MM.1S (cell line): ENCODE results near the gene CDC6.

Source experiments
- DNase-seq: peaks from one replicate; pipeline ENCODE4 v3.0.0-alpha.2; 2015
- H2AFZ ChIP-seq: fragments of 300-600 bp; sonication (generic); 2 replicates; pipeline ENCODE4 v1.6.0; 2016; ENCODE audit warnings: antibody characterized with exemption, low read length
- H3F3A ChIP-seq: fragments of 300-600 bp; sonication (generic); 2 replicates; pipeline ENCODE4 v1.6.1; 2016; ENCODE audit warnings: mild to moderate bottlenecking, antibody characterized with exemption, low read length, moderate library complexity, mixed read lengths; ENCODE audit not compliant: insufficient read depth
- H3K27ac ChIP-seq: fragments of 300-600 bp; sonication (generic); 2 replicates; pipeline ENCODE4 v1.5.1; 2016; ENCODE audit warnings: mild to moderate bottlenecking, low read length
- H3K27me3 ChIP-seq: fragments of 300-600 bp; sonication (generic); replicated peaks from 2 replicates; pipeline ENCODE4 v1.6.0; 2016; ENCODE audit warnings: low read length; ENCODE audit not compliant: insufficient read depth
- H3K36me3 ChIP-seq: fragments of 300-600 bp; sonication (generic); replicated peaks from 2 replicates; pipeline ENCODE4 v1.6.1; 2016; ENCODE audit warnings: mild to moderate bottlenecking, low read length, mixed read lengths; ENCODE audit not compliant: insufficient read depth
- H3K4me1 ChIP-seq: fragments of 300-600 bp; sonication (generic); 2 replicates; pipeline ENCODE4 v1.6.1; 2016; ENCODE audit warnings: low read length, mixed read lengths
- H3K4me2 ChIP-seq: fragments of 300-600 bp; sonication (generic); 2 replicates; pipeline ENCODE4 v1.6.0; 2016; ENCODE audit warnings: low read depth, low read length
- H3K4me3 ChIP-seq: fragments of 300-600 bp; sonication (generic); 2 replicates; pipeline ENCODE4 v1.5.1; 2016; ENCODE audit warnings: low read length, mixed read lengths
- H3K79me2 ChIP-seq: fragments of 300-600 bp; sonication (generic); 2 replicates; pipeline ENCODE4 v1.6.1; 2016; ENCODE audit warnings: mixed run types, low read length, mixed read lengths
- H3K9ac ChIP-seq: fragments of 300-600 bp; sonication (generic); 2 replicates; pipeline ENCODE4 v1.6.1; 2016; ENCODE audit warnings: low read length, mixed read lengths
- H3K9me2 ChIP-seq: fragments of 300-600 bp; sonication (generic); replicated peaks from 2 replicates; pipeline ENCODE4 v1.6.1; 2016; ENCODE audit warnings: mild to moderate bottlenecking, low read length, mixed read lengths; ENCODE audit not compliant: insufficient read depth
- H3K9me3 ChIP-seq: fragments of 300-600 bp; sonication (generic); replicated peaks from 2 replicates; pipeline ENCODE4 v1.6.1; 2016; ENCODE audit warnings: mild to moderate bottlenecking, low read length, mixed read lengths; ENCODE audit not compliant: insufficient read depth
- H4K20me1 ChIP-seq: fragments of 300-600 bp; sonication (generic); 2 replicates; pipeline ENCODE4 v1.6.1; 2016; ENCODE audit warnings: mild to moderate bottlenecking, low read length, moderate library complexity, mixed read lengths; ENCODE audit not compliant: insufficient read depth
- EZH2 ChIP-seq: fragments of 300-600 bp; sonication (generic); optimal IDR thresholded peaks from 2 replicates; pipeline ENCODE3; 2017; ENCODE audit warnings: low read depth, mild to moderate bottlenecking, antibody characterized with exemption, low read length, mixed read lengths
- EZH2phosphoT487 ChIP-seq: fragments of 300-600 bp; sonication (generic); IDR thresholded peaks from 2 replicates; pipeline ENCODE4 v1.6.1; 2018; ENCODE audit warnings: antibody characterized with exemption, low read length
- TF ChIP-seq, protein P1 (sequence below): fragments of 300-600 bp; sonication (generic); IDR thresholded peaks from 2 replicates; pipeline ENCODE4 v1.5.1; 2016; ENCODE audit warnings: antibody characterized with exemption, low read length, mixed read lengths

Gene CDC6

DNA sequence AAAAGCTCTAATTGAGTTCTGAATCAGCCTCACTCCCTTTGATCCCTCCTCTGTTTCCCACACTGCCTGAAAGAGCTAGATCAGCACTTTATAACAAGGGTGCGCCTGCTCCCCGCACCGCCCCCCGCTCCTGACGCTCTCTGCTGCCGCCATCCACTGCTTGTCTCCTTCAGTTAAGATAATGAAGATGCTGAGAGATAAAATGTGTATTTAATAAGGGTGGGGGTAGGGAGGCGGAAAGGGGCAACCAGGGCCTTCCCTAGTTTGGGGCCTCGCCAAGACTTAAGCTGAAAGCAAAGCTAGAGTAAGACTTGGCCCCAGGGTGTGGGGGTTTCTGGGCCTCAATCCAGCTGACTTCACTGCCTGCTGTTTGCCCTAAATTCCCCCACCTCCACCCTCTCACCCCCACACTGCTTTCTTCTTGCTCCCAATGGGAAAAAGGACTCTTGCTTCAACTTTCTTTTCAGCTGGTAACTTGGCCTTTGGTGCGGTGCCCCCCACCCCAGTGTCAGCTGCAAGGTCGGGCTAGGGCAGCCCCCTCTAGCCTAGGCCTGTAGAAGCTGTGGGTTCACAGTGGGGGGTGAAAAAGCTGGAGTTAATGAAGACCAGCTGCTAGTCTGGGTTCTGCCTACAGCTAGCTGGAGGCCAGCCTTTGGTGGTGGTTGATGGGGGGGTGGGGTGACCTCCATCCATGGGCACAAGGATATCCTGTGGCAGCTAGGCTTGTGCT lies 19.5 kb downstream of the CDC6 start:
- peaks cover 64% of the 10 kb centered on the region for H3K4me1 ChIP-seq
- H3K27me3 ChIP-seq = no peaks in the 10 kb centered on the region
- no peak overlapping the region for H3K4me3 ChIP-seq
- peaks cover 22% of the 10 kb centered on the region for H3F3A ChIP-seq
- DNase-seq = no peak
- H3K36me3 ChIP-seq = peaks cover 5% of the 10 kb centered on the region; the same call in 1 of the 2 replicates
- no peak overlapping the region for H3K9ac ChIP-seq
- no peaks in the 10 kb centered on the region for H3K9me3 ChIP-seq
- no peak overlapping the region for H2AFZ ChIP-seq
- no peak overlapping the region for H3K27ac ChIP-seq
- no peaks in the 10 kb centered on the region for H3K9me2 ChIP-seq
- TF ChIP-seq, protein P1, sequence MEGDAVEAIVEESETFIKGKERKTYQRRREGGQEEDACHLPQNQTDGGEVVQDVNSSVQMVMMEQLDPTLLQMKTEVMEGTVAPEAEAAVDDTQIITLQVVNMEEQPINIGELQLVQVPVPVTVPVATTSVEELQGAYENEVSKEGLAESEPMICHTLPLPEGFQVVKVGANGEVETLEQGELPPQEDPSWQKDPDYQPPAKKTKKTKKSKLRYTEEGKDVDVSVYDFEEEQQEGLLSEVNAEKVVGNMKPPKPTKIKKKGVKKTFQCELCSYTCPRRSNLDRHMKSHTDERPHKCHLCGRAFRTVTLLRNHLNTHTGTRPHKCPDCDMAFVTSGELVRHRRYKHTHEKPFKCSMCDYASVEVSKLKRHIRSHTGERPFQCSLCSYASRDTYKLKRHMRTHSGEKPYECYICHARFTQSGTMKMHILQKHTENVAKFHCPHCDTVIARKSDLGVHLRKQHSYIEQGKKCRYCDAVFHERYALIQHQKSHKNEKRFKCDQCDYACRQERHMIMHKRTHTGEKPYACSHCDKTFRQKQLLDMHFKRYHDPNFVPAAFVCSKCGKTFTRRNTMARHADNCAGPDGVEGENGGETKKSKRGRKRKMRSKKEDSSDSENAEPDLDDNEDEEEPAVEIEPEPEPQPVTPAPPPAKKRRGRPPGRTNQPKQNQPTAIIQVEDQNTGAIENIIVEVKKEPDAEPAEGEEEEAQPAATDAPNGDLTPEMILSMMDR = no peak
- TF ChIP-seq EZH2 = no peak
- no peak for TF ChIP-seq EZH2phosphoT487
- H3K79me2 ChIP-seq = peaks cover 37% of the 10 kb centered on the region
- H3K4me2 ChIP-seq = no peak overlapping the region
- no peaks in the 10 kb centered on the region for H4K20me1 ChIP-seq

DNA sequence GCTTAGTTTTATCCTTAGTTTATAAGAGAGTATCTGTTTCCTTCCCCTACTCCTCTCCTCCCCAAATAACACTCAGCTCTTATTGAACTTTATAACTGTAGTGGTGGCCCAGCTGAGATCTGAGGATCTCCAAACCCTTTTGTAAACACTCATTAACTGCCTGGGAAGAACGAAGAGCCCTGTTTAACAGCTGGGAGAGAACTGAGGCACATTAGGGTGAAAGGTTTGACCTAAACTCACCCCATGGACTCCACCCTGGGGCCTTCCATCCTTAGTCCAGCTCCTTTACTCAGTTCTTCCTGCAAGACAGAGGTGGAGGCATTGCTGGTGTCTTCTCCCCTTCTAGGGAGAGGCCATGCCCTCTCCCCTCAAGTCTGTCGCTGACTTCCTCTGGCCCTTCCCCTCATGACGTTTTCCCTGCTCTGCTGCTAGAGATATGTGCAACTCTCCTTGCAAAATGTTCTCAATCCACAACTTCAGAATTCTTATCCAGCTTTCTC lies 20.1 kb downstream of the CDC6 start:
- DNase-seq = no peak
- TF ChIP-seq EZH2phosphoT487 = no peak
- TF ChIP-seq EZH2 = no peak
- TF ChIP-seq, protein P1 = no peak
- peaks cover 31% of the 10 kb centered on the region for H3K79me2 ChIP-seq
- no peak overlapping the region for H3K4me2 ChIP-seq
- H2AFZ ChIP-seq = no peak overlapping the region
- no peaks in the 10 kb centered on the region for H3K9me2 ChIP-seq
- H3K9ac ChIP-seq = no peak overlapping the region
- no peaks in the 10 kb centered on the region for H3K27me3 ChIP-seq
- no peak overlapping the region for H3K4me3 ChIP-seq
- H3K27ac ChIP-seq = no peak overlapping the region
- peaks cover 27% of the 10 kb centered on the region for H3F3A ChIP-seq
- H4K20me1 ChIP-seq = no peaks in the 10 kb centered on the region
- H3K9me3 ChIP-seq = no peaks in the 10 kb centered on the region
- H3K4me1 ChIP-seq = peaks cover 70% of the 10 kb centered on the region
- 0 out of 2 replicates have a peak, but pooled peaks cover 4% of the 10 kb centered on the region for H3K36me3 ChIP-seq

DNA sequence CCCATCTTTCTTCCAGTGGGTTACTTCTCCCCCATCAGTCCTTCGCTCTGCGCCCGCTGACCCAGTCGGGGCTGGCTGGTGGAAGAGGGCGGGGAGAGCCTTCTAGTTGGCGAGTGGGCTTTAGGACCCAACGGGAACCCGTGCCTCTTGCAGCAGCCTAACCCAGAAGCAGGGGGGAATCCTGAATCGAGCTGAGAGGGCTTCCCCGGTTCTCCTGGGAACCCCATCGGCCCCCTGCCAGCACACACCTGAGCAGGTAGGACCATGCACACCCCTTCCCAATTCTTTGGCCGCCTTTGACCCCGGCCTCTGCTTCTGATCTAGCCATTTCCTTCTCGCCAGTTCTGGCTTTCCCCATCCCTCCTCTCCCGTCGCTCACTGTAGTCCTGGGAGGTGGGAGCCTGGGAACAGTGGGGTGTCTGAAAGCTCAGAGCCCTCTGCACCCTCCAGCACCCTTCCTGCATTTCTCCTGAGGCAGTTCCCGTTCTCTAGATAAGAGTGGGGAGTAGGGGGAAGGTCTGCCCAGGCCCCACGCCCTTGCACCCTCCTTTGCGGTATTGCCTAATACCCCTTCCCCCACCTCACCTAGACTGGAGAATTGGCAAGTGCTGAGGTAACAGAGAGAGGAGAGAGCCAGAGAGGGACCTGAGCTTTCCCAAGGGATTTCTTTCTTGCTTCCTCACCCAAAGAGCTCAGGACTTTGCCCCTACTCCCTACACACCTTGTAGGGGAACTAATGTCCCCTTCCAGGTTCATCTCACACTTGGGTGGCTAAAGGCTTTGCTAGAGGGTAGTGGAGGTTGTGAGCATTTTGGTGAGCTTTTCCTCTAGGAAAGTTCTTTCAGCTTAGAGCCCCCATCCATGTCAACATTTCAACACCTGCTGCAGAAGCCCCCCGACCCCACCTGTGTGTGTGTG lies 21.6 kb downstream of the CDC6 start, which contains the start of gene RARA:
RARA (plus strand) TSS at position 150 of the 918 bp plus-strand sequence. CDS start 22,039 bp downstream, outside the sequence.
- H3K9me2 ChIP-seq = no peaks in the 10 kb centered on the region
- no peak within 1 kb of the TSS for H3K9ac ChIP-seq
- no peaks in the 10 kb centered on the region for H3K9me3 ChIP-seq
- H3K27ac ChIP-seq = peak within 1 kb of the TSS; percentile 84; the same call in 1 of the 2 replicates
- H3F3A ChIP-seq = peaks cover 40% of the 10 kb centered on the region
- TF ChIP-seq EZH2phosphoT487 (no peak), EZH2 (no peak)
- TF ChIP-seq, protein P1 = no peak
- H3K36me3 ChIP-seq = no peaks in the 10 kb centered on the region
- DNase-seq = no peak
- H4K20me1 ChIP-seq = no peaks in the 10 kb centered on the region
- peaks cover 80% of the 10 kb centered on the region for H3K4me1 ChIP-seq
- H3K79me2 ChIP-seq = peaks cover 16% of the 10 kb centered on the region; the same call in 1 of the 2 replicates
- H3K27me3 ChIP-seq = no peaks in the 10 kb centered on the region
- no peak within 1 kb of the TSS for H3K4me3 ChIP-seq
- H3K4me2 ChIP-seq = peak within 1 kb of the TSS; percentile 15; the same call in 1 of the 2 replicates
- no peak within 1 kb of the TSS for H2AFZ ChIP-seq
